ENCODE data around the gene ATP1B3. TPM values are rescaled to one million over a fixed set of nuclear protein-coding genes. Genes with fewer than 3 reads are reported as not detected.
A peak's percentile ranks its signal among the peaks of the same experiment; 100 is the strongest.

Gene ATP1B3
- total RNA-seq, 1 experiment from 2014 or later: 155 TPM

- ChIA-PET CTCF (interaction anchor here (0.6 kb wide), 1 partner anchor 401 kb away, joined by 3 read pairs; no protein-coding TSS in a partner anchor), POLR2A (no interaction called here)
- Histone ChIP-seq H3K4me3 (ENCODE audit: low read depth, low read length) (no peak overlapping the region), H3K36me3 (ENCODE audit: control insufficient read depth, insufficient read depth, low read length) (no peaks in the 10 kb centered on the region), H3K4me1 (peaks cover 16% of the 10 kb centered on the region), H3K9me3 (no peaks in the 10 kb centered on the region), H3K27me3 (replicated peaks; ENCODE audit: control insufficient read depth, insufficient read depth, low read length) (no peaks in the 10 kb centered on the region)
- intact Hi-C loops (cut with micrococcal nuclease; ENCODE audit: unreplicated experiment): no loop called here
- no peak for TF ChIP-seq CTCF (IDR thresholded peaks at IDR 0.05; ENCODE audit: insufficient read depth in 1 of 2, low read depth in 1 of 2, low read length in 1 of 2, severe bottlenecking in 1 of 2, unreplicated experiment in 1 of 2)
- no peaks in the 10 kb centered on the region for H3K27me3 Mint-ChIP-seq (ENCODE audit: insufficient read depth, unreplicated experiment)
- H3K27ac Mint-ChIP-seq (ENCODE audit: unreplicated experiment): no peak overlapping the region
- no peaks in the 10 kb centered on the region for H3K9me3 Mint-ChIP-seq (ENCODE audit: unreplicated experiment)
- no peaks in the 10 kb centered on the region for H3K4me1 Mint-ChIP-seq (ENCODE audit: low read depth, unreplicated experiment)
- no peak overlapping the region for H3K4me3 Mint-ChIP-seq (ENCODE audit: unreplicated experiment)
- peak in 1 of 2 experiments; percentile 65 for DNase-seq
- H3K36me3 Mint-ChIP-seq (ENCODE audit: insufficient read depth, unreplicated experiment): no peaks in the 10 kb centered on the region
- BruUV-seq (replicated peaks): no TSS peak
Observed at GRCh38 chr3:141942006-141942405, 65.6 kb downstream of the ATP1B3 start.

GRCh38 chr3:141945726-141946485, 69.5 kb downstream of the ATP1B3 start:
- Mint-ChIP-seq H3K27ac (ENCODE audit: unreplicated experiment) (no peak overlapping the region), H3K4me1 (ENCODE audit: low read depth, unreplicated experiment) (no peaks in the 10 kb centered on the region), H3K36me3 (ENCODE audit: insufficient read depth, unreplicated experiment) (peaks cover 6% of the 10 kb centered on the region), H3K27me3 (ENCODE audit: insufficient read depth, unreplicated experiment) (no peaks in the 10 kb centered on the region), H3K9me3 (ENCODE audit: unreplicated experiment) (no peaks in the 10 kb centered on the region), H3K4me3 (ENCODE audit: unreplicated experiment) (no peak overlapping the region)
- BruUV-seq (replicated peaks): no TSS peak
- ChIA-PET CTCF (no interaction called here), POLR2A (no interaction called here)
- intact Hi-C loops (cut with micrococcal nuclease; ENCODE audit: unreplicated experiment): no loop called here
- Histone ChIP-seq H3K4me3 (ENCODE audit: low read depth, low read length) (no peak overlapping the region), H3K36me3 (ENCODE audit: control insufficient read depth, insufficient read depth, low read length) (no peaks in the 10 kb centered on the region), H3K9me3 (no peaks in the 10 kb centered on the region), H3K27me3 (replicated peaks; ENCODE audit: control insufficient read depth, insufficient read depth, low read length) (no peaks in the 10 kb centered on the region), H3K4me1 (peaks cover 7% of the 10 kb centered on the region; the same call in 1 of the 2 replicates)
- no peak for DNase-seq
- TF ChIP-seq CTCF (IDR thresholded peaks at IDR 0.05; ENCODE audit: insufficient read depth in 1 of 2, low read depth in 1 of 2, low read length in 1 of 2, severe bottlenecking in 1 of 2, unreplicated experiment in 1 of 2): no peak

- H3K27ac Mint-ChIP-seq (ENCODE audit: unreplicated experiment): no peak overlapping the region
- Histone ChIP-seq H3K27me3 (replicated peaks; ENCODE audit: control insufficient read depth, insufficient read depth, low read length) (no peaks in the 10 kb centered on the region), H3K4me1 (no peaks in the 10 kb centered on the region), H3K9me3 (no peaks in the 10 kb centered on the region), H3K4me3 (ENCODE audit: low read depth, low read length) (no peak overlapping the region), H3K36me3 (ENCODE audit: control insufficient read depth, insufficient read depth, low read length) (no peaks in the 10 kb centered on the region)
- no peak overlapping the region for H3K4me3 Mint-ChIP-seq (ENCODE audit: unreplicated experiment)
- ChIA-PET CTCF (no interaction called here), POLR2A (interaction anchor here (0.6 kb wide), 1 partner anchor 40 kb away, joined by 6 read pairs; no protein-coding TSS in a partner anchor)
- intact Hi-C loops (cut with micrococcal nuclease; ENCODE audit: unreplicated experiment): no loop called here
- H3K27me3 Mint-ChIP-seq (ENCODE audit: insufficient read depth, unreplicated experiment): no peaks in the 10 kb centered on the region
- H3K36me3 Mint-ChIP-seq (ENCODE audit: insufficient read depth, unreplicated experiment): peaks cover 6% of the 10 kb centered on the region
- no peak for TF ChIP-seq CTCF (IDR thresholded peaks at IDR 0.05; ENCODE audit: insufficient read depth in 1 of 2, low read depth in 1 of 2, low read length in 1 of 2, severe bottlenecking in 1 of 2, unreplicated experiment in 1 of 2)
- H3K4me1 Mint-ChIP-seq (ENCODE audit: low read depth, unreplicated experiment): no peaks in the 10 kb centered on the region
- DNase-seq: no peak
- no peaks in the 10 kb centered on the region for H3K9me3 Mint-ChIP-seq (ENCODE audit: unreplicated experiment)
- BruUV-seq (replicated peaks): no TSS peak
Observed at GRCh38 chr3:141949399-141949798, 73.0 kb downstream of the ATP1B3 start.

Measured in Caco-2 (cell line).